ENCODE results near the gene PAX1.

Gene PAX1

DNA sequence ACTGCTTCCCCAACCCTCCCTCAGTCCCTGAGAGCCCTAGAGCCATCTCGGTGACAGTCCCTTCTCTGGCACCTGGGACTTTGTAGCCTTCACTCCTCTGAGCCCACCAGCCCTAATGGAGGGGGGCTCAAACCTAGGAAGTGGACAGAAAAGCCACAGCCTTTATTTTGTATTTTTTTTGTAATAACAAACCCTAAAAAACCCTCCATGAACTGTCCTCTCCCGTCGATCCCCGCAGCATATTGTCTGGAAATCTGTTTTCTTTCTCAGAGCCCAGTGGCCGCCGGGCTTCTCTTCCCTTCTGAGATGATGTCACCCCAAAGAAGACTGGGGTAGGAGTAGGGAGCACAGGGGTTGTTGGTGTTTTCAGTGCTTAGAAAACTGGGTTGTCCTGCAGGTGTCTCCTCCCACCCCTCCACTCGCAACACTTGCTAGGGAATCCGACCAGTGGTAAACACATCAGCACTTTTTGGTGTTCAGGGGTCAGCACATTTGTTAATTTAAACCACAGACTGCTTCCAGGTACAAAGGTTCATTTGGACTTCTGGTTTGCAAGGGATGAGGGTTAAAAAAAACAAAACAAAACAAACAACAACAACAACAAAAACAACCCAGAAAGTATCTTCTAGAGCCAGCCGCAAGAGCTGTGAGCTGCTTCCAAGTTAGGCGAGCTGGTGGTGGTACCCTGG lies 9.9 kb downstream of the PAX1 start:
- TF ChIP-seq JUND (IDR thresholded peaks at IDR 0.05; ENCODE audit: low read depth): no peak
- DNase-seq (ENCODE audit: low read depth in 1 of 2, low spot score in 1 of 2): no peak
- in situ Hi-C loops (cut with HindIII; ENCODE audit: low pct_unique_long_range_greater_than_20kb, low sequenced_read_pairs): no loop called here

DNA sequence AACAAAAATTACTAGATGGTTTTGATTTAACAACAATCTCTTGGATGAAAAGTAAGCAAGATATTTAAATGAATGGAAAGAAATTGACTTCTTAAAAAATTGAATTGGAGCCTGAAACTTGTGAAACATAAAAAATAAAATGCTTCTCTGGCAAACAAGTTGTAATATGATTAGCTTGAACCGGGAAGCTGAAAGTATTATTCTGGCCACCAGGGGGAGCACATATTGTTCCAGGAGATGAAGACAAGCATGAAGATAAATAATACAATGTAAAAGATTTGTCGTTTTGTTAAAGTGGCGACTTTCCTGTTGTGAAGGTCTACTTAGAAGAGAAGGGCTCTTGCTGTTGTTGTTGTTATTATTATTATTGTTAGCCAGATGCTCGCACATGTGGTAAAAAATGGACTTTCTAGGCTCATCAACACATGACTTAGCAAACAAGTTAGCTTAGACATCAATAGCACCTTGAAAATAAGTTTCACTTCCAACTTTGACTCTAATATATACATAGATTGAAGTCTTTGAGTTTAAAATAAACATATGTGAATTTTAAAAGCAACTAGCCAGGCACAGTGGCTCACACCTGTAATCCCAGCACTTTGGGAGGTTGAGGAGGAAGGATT lies 14.2 kb downstream of the PAX1 start:
- DNase-seq (ENCODE audit: low read depth in 1 of 2, low spot score in 1 of 2): peak in 1 of 2 experiments; percentile 87
- TF ChIP-seq JUND (IDR thresholded peaks at IDR 0.05; ENCODE audit: low read depth): no peak
- in situ Hi-C loops (cut with HindIII; ENCODE audit: low pct_unique_long_range_greater_than_20kb, low sequenced_read_pairs): no loop called here

DNA sequence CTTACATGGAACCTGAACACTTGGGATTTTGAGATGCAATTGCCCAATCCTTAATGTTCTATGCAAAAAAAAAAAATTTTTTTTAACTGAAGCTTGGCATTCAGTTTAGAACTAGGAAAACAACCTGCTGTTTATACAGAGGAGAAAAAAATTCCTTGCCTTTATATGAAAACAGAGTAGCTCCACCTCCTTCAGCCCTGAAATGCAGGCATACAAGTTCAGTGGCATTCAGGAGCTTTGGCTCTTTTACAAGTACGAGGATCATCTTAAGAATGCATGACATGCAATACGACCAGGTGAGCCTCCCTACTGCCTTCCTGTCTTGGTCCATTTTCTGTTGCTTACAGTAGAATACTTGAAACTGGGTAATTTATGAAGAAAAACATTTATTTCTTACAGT lies 20.4 kb downstream of the PAX1 start:
- DNase-seq (ENCODE audit: low read depth in 1 of 2, low spot score in 1 of 2): peak in 1 of 2 experiments; percentile 98
- peak; percentile 84 for TF ChIP-seq JUND (IDR thresholded peaks at IDR 0.05; ENCODE audit: low read depth)
- in situ Hi-C loops (cut with HindIII; ENCODE audit: low pct_unique_long_range_greater_than_20kb, low sequenced_read_pairs): no loop called here

GRCh38 chr20:21729316-21729715 lies 23.9 kb downstream of the PAX1 start:
- DNase-seq (ENCODE audit: low read depth in 1 of 2, low spot score in 1 of 2): no peak
- no peak for TF ChIP-seq JUND (IDR thresholded peaks at IDR 0.05; ENCODE audit: low read depth)
- in situ Hi-C loops (cut with HindIII; ENCODE audit: low pct_unique_long_range_greater_than_20kb, low sequenced_read_pairs): no loop called here

DNA sequence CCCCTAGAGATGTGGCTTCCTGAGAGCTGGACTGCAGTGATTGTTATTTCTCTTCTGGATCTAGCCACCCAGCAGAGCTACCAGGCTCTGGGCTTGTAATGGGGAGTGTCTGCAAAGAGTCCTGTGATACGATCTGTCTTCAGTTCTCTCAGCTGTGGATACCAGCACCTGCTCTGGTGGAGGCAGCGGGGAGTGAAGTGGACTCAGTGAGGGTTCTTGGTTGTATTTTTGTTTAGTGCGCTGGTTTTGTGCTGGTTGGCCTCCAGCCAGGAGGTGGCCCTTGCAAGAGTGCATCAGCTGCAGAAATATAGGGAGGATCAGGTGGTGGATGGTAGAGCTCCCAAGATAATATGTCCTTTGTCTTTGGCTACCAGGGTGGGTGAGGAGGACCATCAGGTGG lies 33.7 kb downstream of the PAX1 start:
- in situ Hi-C loops (cut with HindIII; ENCODE audit: low pct_unique_long_range_greater_than_20kb, low sequenced_read_pairs): no loop called here
- no peak for TF ChIP-seq JUND (IDR thresholded peaks at IDR 0.05; ENCODE audit: low read depth)
- DNase-seq (ENCODE audit: low read depth in 1 of 2, low spot score in 1 of 2): no peak

GRCh38 chr20:21739682-21740081 lies 34.2 kb downstream of the PAX1 start:
- peak in 1 of 2 experiments; percentile 70 for DNase-seq (ENCODE audit: low read depth in 1 of 2, low spot score in 1 of 2)

DNA sequence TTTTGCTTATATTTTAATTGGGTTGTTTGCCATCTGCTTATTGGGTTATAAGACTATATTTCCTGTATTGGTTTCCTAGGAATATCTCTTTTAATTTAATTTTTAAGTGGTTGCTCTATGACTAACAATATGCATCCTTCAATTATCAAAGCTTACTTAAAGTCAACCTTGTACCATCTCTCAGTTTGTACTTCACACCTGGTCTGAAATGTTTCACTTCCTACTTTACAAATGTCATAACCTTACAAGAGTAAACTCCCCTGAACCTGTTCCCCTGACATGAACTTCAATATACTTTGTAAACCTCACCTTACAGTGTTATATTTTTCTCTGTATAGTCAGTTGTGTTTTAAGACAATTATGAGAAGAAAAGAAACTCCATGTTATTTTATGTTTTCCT lies 35.8 kb downstream of the PAX1 start:
- TF ChIP-seq JUND (IDR thresholded peaks at IDR 0.05; ENCODE audit: low read depth): no peak
- in situ Hi-C loops (cut with HindIII; ENCODE audit: low pct_unique_long_range_greater_than_20kb, low sequenced_read_pairs): no loop called here

More at GRCh38 chr20:21739682-21740081, 34.2 kb downstream of the PAX1 start:
- TF ChIP-seq JUND (IDR thresholded peaks at IDR 0.05; ENCODE audit: low read depth): no peak
- in situ Hi-C loops (cut with HindIII; ENCODE audit: low pct_unique_long_range_greater_than_20kb, low sequenced_read_pairs): no loop called here

GRCh38 chr20:21762646-21763045 lies 57.2 kb downstream of the PAX1 start:
- no peak for TF ChIP-seq JUND (IDR thresholded peaks at IDR 0.05; ENCODE audit: low read depth)
- DNase-seq (ENCODE audit: low read depth in 1 of 2, low spot score in 1 of 2): no peak
- in situ Hi-C loops (cut with HindIII; ENCODE audit: low pct_unique_long_range_greater_than_20kb, low sequenced_read_pairs): no loop called here

More for the DNA sequence above, 35.8 kb downstream of the PAX1 start:
- no peak for DNase-seq (ENCODE audit: low read depth in 1 of 2, low spot score in 1 of 2)

DNA sequence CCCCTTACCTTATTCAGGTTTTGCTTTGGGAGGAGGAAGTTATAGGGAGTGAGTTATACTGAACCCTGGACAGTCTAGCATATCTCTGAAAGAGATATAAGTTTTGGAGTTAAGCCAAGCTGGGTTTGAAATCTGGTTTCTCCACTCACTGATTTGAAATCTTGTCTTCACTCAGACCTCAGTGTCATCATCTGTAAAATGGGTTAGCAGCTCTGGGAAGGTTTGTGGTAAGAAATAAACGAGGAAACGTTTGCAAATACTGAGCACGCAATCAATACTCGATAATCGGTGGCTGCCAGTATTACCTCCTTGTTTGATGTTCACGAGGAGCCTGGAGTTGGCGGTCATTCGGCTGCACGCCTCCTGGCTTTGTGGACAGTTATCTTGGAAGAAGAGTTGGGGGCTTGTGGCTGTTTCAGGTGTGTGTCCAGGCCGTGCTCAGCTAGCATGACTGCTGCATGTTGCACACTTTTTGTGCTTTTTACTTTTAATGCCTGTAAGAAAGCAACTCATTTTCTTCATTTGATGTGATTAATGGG lies 61.8 kb downstream of the PAX1 start:
- in situ Hi-C loops (cut with HindIII; ENCODE audit: low pct_unique_long_range_greater_than_20kb, low sequenced_read_pairs): no loop called here
- no peak for TF ChIP-seq JUND (IDR thresholded peaks at IDR 0.05; ENCODE audit: low read depth)
- DNase-seq (ENCODE audit: low read depth in 1 of 2, low spot score in 1 of 2): no peak

GRCh38 chr20:21767739-21768223 lies 62.3 kb downstream of the PAX1 start:
- peak; percentile 26 to 74 for DNase-seq (ENCODE audit: low read depth in 1 of 2, low spot score in 1 of 2)
- in situ Hi-C loops (cut with HindIII; ENCODE audit: low pct_unique_long_range_greater_than_20kb, low sequenced_read_pairs): no loop called here
- TF ChIP-seq JUND (IDR thresholded peaks at IDR 0.05; ENCODE audit: low read depth): no peak

Data from T47D (cell line).